C1 segment of cervical spinal cord (tissue), 14 donors: ENCODE measurements around the gene SLC17A7.
A peak's percentile ranks its signal among the peaks of the same experiment; 100 is the strongest.
"Not testable (repeated sequence)": the region's sequence is repeated elsewhere in the genome, so short reads cannot be mapped to it uniquely, and the experiment has no call there.

ENCODE experiments used
- DNase-seq, 14 donors: peaks; one replicate each; lab custom pipeline; 2025; lab: John Stamatoyannopoulos, UW

SLC17A7 gene

GRCh38 chr19:49445997-49446396 is 4.7 kb upstream of the SLC17A7 start:
- DNase-seq, result no peak

GRCh38 chr19:49444100-49444700 is 2.9 kb upstream of the SLC17A7 start:
- DNase-seq, result not testable (repeated sequence)

- DNase-seq, result peak; percentile 67 to 99 (median 92)
Measured at GRCh38 chr19:49443366-49444099, 2.2 kb upstream of the SLC17A7 start.

- peak in 7 of 14 donors; percentile 3 to 85 (median 33) for DNase-seq
Measured at GRCh38 chr19:49442771-49443365, 1.5 kb upstream of the SLC17A7 start.

- peak in 2 of 14 donors; percentile 26 to 80 for DNase-seq
Measured at GRCh38 chr19:49442354-49442753, 1.0 kb upstream of the SLC17A7 start.

- peak in 1 of 14 donors; percentile 51 for DNase-seq
Measured at GRCh38 chr19:49441960-49442350, 628 bp upstream of the SLC17A7 start.

GRCh38 chr19:49440439-49441209 is 703 bp downstream of the SLC17A7 start:
- no peak for DNase-seq

- no peak for DNase-seq
Measured at GRCh38 chr19:49439836-49440235, 1.5 kb downstream of the SLC17A7 start.

GRCh38 chr19:49438261-49438660 is 3.1 kb downstream of the SLC17A7 start:
- DNase-seq, result peak in 1 of 14 donors; percentile 47

GRCh38 chr19:49437231-49437630 is 4.1 kb downstream of the SLC17A7 start:
- peak in 2 of 14 donors; percentile 34 to 90 for DNase-seq

GRCh38 chr19:49436381-49437017 is 4.8 kb downstream of the SLC17A7 start:
- peak in 1 of 14 donors; percentile 50 for DNase-seq

- no peak for DNase-seq
Measured at GRCh38 chr19:49435670-49436069, 5.7 kb downstream of the SLC17A7 start.

GRCh38 chr19:49434907-49435583 is 6.3 kb downstream of the SLC17A7 start:
- DNase-seq, result peak in 1 of 14 donors; percentile 73

- no peak for DNase-seq
Measured at GRCh38 chr19:49433240-49433901, 8.0 kb downstream of the SLC17A7 start.

- peak in 1 of 14 donors; percentile 23 for DNase-seq
Measured at GRCh38 chr19:49432141-49433073, 8.9 kb downstream of the SLC17A7 start.

- DNase-seq, result no peak
Measured at GRCh38 chr19:49431330-49431749, 10.0 kb downstream of the SLC17A7 start.

GRCh38 chr19:49430678-49431329 is 10.5 kb downstream of the SLC17A7 start:
- no peak for DNase-seq

GRCh38 chr19:49430172-49430677 is 11.1 kb downstream of the SLC17A7 start:
- DNase-seq, result no peak
